SIG-M5 treated with dmso at 0.1 percent for 504 hours (cell line): Measurements from ENCODE around the gene KIF3A.
"Not testable (repeated sequence)": the region's sequence is repeated elsewhere in the genome, so short reads cannot be mapped to it uniquely, and the experiment has no call there.

Source experiments
- DNase-seq: peaks from one replicate; lab custom pipeline; 2025; ENCODE audit not compliant: unreplicated experiment; lab: John Stamatoyannopoulos, UW

Gene KIF3A

GRCh38 chr5:132725745-132726144 is 11.6 kb downstream of the KIF3A start:
- DNase-seq, result no peak

- no peak for DNase-seq
Measured at GRCh38 chr5:132718544-132719312, 18.6 kb downstream of the KIF3A start.

GRCh38 chr5:132714456-132715307 is 22.7 kb downstream of the KIF3A start:
- DNase-seq, result peak; percentile 50

GRCh38 chr5:132708645-132709044 is 28.7 kb downstream of the KIF3A start:
- peak; percentile 45 for DNase-seq

GRCh38 chr5:132704875-132705274 is 32.5 kb downstream of the KIF3A start:
- no peak for DNase-seq

GRCh38 chr5:132695956-132696355 is 41.4 kb downstream of the KIF3A start:
- DNase-seq, result no peak

- DNase-seq, result no peak
Measured at GRCh38 chr5:132692632-132692967, 44.7 kb downstream of the KIF3A start.

GRCh38 chr5:132691755-132692631 is 45.4 kb downstream of the KIF3A start:
- DNase-seq, result not testable (repeated sequence)

- no peak for DNase-seq
Measured at GRCh38 chr5:132690156-132690555, 47.2 kb downstream of the KIF3A start.

GRCh38 chr5:132689513-132689912 is 47.8 kb downstream of the KIF3A start:
- no peak for DNase-seq

GRCh38 chr5:132688536-132689339 is 48.6 kb downstream of the KIF3A start:
- DNase-seq, result no peak

GRCh38 chr5:132687995-132688394 is 49.4 kb downstream of the KIF3A start:
- DNase-seq, result no peak

GRCh38 chr5:132686193-132686592 is 51.2 kb downstream of the KIF3A start:
- no peak for DNase-seq

- no peak for DNase-seq
Measured at GRCh38 chr5:132684922-132685720, 52.2 kb downstream of the KIF3A start.

GRCh38 chr5:132684491-132684890 is 52.9 kb downstream of the KIF3A start:
- no peak for DNase-seq

GRCh38 chr5:132681983-132682382 is 55.4 kb downstream of the KIF3A start:
- DNase-seq, result no peak

GRCh38 chr5:132681476-132681831 is 55.9 kb downstream of the KIF3A start:
- DNase-seq, result no peak

- DNase-seq, result no peak
Measured at GRCh38 chr5:132680780-132681475, 56.4 kb downstream of the KIF3A start.

- no peak for DNase-seq
Measured at GRCh38 chr5:132679717-132680380, 57.5 kb downstream of the KIF3A start.
